ENCODE results near the gene GLE1. TPM values are rescaled to one million over a fixed set of nuclear protein-coding genes. Genes with fewer than 3 reads are reported as not detected.

GLE1 gene, protein sequence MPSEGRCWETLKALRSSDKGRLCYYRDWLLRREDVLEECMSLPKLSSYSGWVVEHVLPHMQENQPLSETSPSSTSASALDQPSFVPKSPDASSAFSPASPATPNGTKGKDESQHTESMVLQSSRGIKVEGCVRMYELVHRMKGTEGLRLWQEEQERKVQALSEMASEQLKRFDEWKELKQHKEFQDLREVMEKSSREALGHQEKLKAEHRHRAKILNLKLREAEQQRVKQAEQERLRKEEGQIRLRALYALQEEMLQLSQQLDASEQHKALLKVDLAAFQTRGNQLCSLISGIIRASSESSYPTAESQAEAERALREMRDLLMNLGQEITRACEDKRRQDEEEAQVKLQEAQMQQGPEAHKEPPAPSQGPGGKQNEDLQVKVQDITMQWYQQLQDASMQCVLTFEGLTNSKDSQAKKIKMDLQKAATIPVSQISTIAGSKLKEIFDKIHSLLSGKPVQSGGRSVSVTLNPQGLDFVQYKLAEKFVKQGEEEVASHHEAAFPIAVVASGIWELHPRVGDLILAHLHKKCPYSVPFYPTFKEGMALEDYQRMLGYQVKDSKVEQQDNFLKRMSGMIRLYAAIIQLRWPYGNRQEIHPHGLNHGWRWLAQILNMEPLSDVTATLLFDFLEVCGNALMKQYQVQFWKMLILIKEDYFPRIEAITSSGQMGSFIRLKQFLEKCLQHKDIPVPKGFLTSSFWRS
- total RNA-seq (2013): 41.5 TPM
- 10 to 100 TPM; 16.0 to 31.2 (median 22.2) TPM for polyA plus RNA-seq
- 22.0 and 32.8 TPM in 2 replicates for polyA minus RNA-seq
- total RNA-seq: 15.6 to 33.6 (median 26.1) reads per million in 11 experiments

DNA sequence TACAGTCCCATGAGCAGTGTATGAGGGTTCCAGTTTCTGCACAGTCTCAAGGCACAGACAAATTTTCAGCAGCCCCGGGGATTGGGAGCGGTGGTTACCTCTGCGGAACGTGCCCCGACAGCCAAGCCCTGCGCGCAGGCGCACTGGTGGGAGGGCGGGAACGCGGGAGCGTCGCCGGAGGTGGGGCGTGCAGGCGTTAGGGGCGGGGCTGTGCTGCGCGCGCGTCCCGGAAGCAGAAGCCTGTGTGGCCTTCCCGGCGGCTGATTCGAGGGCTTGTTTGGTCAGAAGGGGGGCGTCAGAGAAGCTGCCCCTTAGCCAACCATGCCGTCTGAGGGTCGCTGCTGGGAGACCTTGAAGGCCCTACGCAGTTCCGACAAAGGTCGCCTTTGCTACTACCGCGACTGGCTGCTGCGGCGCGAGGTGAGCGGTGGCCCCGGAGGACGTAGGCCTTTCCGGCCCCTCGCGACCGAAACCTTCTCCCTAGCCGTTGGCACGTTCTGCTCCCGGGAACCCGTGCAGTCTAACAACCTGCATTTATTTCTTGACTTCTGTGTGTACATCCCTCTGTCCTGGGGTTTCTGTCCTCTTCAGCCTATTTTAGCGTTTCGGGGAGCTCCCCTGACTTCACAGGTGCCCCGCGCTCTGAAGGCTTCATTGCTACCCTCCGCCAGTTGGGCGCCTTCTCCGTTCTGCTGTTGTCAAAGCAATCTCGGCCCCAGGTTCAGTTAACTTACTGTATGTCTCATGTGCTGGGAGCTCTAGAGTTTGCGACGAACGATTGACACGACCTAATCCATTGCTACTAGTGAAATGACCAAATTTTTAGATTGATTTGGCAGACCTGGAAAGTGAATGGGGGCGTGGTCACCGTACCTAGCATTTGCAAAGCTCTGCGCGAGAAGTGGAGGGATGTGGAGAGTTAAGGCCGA lies at the start of gene GLE1:
Gene GLE1 (plus strand): TSS at position 235 of the 929 bp plus-strand sequence. CDS start 87 bp downstream, at position 322.
- peak within 1 kb of the TSS; percentile 81 to 99 (median 94) for H3K4me3 ChIP-seq (replicated peaks in 1 of 3; ENCODE audit: low read depth in 2 of 3, low read length in 3 of 3)
- H3K9ac ChIP-seq (ENCODE audit: insufficient read depth, low read length, poor library complexity, severe bottlenecking): peak within 1 kb of the TSS; percentile 93
- Mint-ChIP-seq H3K9me3 (peaks cover 0 to 3% (median 0%) of the 10 kb centered on the region in 7 donors), H3K4me1 (peaks cover 16% of the 10 kb centered on the region), H3K27ac (peak within 1 kb of the TSS; percentile 92 to 98 (median 97)), H3K27me3 (ENCODE audit: low read depth in 3 of 3) (peaks cover 0 to 1% (median 0%) of the 10 kb centered on the region in 3 donors), H3K36me3 (peaks cover 26 to 40% of the 10 kb centered on the region in 2 donors), H3K4me3 (peak within 1 kb of the TSS; percentile 98 to 100)
- DNase-seq: peak; percentile 89
- no peaks in the 10 kb centered on the region for H3K27me3 ChIP-seq (ENCODE audit: control insufficient read depth in 2 of 2, insufficient read depth in 2 of 2, low read length in 2 of 2)
- H4K20me1 ChIP-seq (ENCODE audit: insufficient read depth, low read length): peaks cover 21% of the 10 kb centered on the region
- TF ChIP-seq, protein P1, sequence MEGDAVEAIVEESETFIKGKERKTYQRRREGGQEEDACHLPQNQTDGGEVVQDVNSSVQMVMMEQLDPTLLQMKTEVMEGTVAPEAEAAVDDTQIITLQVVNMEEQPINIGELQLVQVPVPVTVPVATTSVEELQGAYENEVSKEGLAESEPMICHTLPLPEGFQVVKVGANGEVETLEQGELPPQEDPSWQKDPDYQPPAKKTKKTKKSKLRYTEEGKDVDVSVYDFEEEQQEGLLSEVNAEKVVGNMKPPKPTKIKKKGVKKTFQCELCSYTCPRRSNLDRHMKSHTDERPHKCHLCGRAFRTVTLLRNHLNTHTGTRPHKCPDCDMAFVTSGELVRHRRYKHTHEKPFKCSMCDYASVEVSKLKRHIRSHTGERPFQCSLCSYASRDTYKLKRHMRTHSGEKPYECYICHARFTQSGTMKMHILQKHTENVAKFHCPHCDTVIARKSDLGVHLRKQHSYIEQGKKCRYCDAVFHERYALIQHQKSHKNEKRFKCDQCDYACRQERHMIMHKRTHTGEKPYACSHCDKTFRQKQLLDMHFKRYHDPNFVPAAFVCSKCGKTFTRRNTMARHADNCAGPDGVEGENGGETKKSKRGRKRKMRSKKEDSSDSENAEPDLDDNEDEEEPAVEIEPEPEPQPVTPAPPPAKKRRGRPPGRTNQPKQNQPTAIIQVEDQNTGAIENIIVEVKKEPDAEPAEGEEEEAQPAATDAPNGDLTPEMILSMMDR (IDR thresholded peaks at IDR 0.05): no peak
- peak within 1 kb of the TSS; percentile 74 for H3K4me2 ChIP-seq (replicated peaks; ENCODE audit: extremely low read depth, low read length, poor library complexity, severe bottlenecking)
- 0% methylated on average over 59 of the region's 64 CpGs for WGBS (ENCODE audit: insufficient coverage)
- peaks cover 42% of the 10 kb centered on the region for H3K79me2 ChIP-seq (ENCODE audit: insufficient read depth, low read length)
- H3K27ac ChIP-seq (ENCODE audit: low read depth in 1 of 2, low read length in 2 of 2): peak within 1 kb of the TSS; percentile 66 to 93
- peaks cover 30 to 36% of the 10 kb centered on the region in 2 donors for H3K36me3 ChIP-seq (replicated peaks in 1 of 2; ENCODE audit: control insufficient read depth in 1 of 2, insufficient read depth in 2 of 2, low read length in 2 of 2)
- peaks cover 17 to 20% of the 10 kb centered on the region in 2 donors for H3K4me1 ChIP-seq (ENCODE audit: control insufficient read depth in 1 of 2, insufficient read depth in 2 of 2, low read length in 2 of 2)
- no peaks in the 10 kb centered on the region for H3K9me3 ChIP-seq (replicated peaks in 1 of 2; ENCODE audit: control insufficient read depth in 1 of 2, insufficient read depth in 1 of 2, low read length in 2 of 2)
- intact Hi-C loops (cut with micrococcal nuclease): loop anchor here in 1 of 2 donors (1.0 to 5.0 kb wide), 2 partner anchors 48 kb away; partner anchors contain the start of genes ODF2 and SPTAN1
- H2AFZ ChIP-seq (ENCODE audit: insufficient read depth, low read depth, low read length, poor library complexity, severe bottlenecking): peak within 1 kb of the TSS; percentile 90

Measured in CD14-positive monocyte (primary cell).